ENCODE measurements around the gene UNC5C.

- no peak for TF ChIP-seq ZNF76 (tag by site-specific recombination; IDR thresholded peaks at IDR 0.05; ENCODE audit: borderline replicate concordance, low read depth)
- no peak for TF ChIP-seq ZSCAN16 (tag by site-specific recombination; IDR thresholded peaks at IDR 0.05)
These were observed 390.7 kb downstream of the UNC5C start for GRCh38 chr4:95158045-95158444.

All from HEK293 (cell line).